Fibroblast of lung (primary cell): ENCODE results near the gene CFAP70.

Experiments used
- EZH2 ChIP-seq: IDR thresholded peaks from 2 replicates; pipeline ENCODE4 v1.5.1; 2012; ENCODE audit warnings: low read length, control low read depth, mild to moderate bottlenecking; ENCODE audit errors: missing control alignments
- TF ChIP-seq, protein P1 (sequence below), 2 donors: IDR thresholded peaks in 1 of 2; conservative IDR thresholded peaks in 1 of 2; 1 replicate in 1 of 2; 2 replicates in 1 of 2; pipeline ENCODE4 v1.5.1; 2011 to 2012; ENCODE audit warnings: low read length in 2 of 2, control low read depth in 1 of 2, inconsistent platforms in 1 of 2, low read depth in 1 of 2, mild to moderate bottlenecking in 1 of 2

DNA sequence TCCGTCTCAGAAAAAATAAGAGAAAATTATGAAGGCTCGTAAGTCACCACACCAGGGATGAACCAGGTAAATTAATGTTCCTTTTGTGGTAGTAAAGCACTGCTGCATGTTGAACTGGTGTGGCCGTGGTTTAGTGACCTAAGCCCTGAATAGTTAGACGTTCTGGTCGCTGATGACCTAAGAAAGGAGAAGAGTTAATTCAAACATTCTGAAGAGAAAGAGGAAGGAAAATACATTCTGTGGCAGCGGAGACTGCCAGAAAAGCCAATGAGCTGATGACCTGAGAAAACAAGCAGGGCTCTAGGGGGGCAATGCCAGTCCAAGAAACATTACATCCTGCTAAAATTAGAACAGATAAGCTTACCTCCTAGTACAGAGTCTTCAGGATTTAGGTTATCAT, 129.1 kb downstream of the CFAP70 start:
- TF ChIP-seq, protein P1, sequence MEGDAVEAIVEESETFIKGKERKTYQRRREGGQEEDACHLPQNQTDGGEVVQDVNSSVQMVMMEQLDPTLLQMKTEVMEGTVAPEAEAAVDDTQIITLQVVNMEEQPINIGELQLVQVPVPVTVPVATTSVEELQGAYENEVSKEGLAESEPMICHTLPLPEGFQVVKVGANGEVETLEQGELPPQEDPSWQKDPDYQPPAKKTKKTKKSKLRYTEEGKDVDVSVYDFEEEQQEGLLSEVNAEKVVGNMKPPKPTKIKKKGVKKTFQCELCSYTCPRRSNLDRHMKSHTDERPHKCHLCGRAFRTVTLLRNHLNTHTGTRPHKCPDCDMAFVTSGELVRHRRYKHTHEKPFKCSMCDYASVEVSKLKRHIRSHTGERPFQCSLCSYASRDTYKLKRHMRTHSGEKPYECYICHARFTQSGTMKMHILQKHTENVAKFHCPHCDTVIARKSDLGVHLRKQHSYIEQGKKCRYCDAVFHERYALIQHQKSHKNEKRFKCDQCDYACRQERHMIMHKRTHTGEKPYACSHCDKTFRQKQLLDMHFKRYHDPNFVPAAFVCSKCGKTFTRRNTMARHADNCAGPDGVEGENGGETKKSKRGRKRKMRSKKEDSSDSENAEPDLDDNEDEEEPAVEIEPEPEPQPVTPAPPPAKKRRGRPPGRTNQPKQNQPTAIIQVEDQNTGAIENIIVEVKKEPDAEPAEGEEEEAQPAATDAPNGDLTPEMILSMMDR (conservative IDR thresholded peaks at IDR 0.05 in 1 of 2, IDR thresholded peaks at IDR 0.05 in 1 of 2; ENCODE audit: low read depth in 1 of 2, low read length in 2 of 2) = no peak
- no peak for TF ChIP-seq EZH2
